AG04449 (cell line): Measurements from ENCODE around the gene CLDN22.

Experiments
- CTCF ChIA-PET: fragments of 350-600 bp; formaldehyde crosslinking; extraction: SDS; loops from one replicate; lab custom pipeline; 2021; ENCODE audit warnings: antibody characterized with exemption; lab: Yijun Ruan, JAX
- POLR2A ChIA-PET: fragments of 400-600, 350-600 bp; formaldehyde crosslinking; extraction: SDS; loops from one replicate; lab custom pipeline; 2020; ENCODE audit warnings: antibody characterized with exemption, inconsistent platforms; lab: Yijun Ruan, JAX
- DNase-seq: peaks from one replicate; pipeline ENCODE4 v3.0.0-alpha.2; 2010; ENCODE audit warnings: low read depth, low spot score
- H3K4me3 ChIP-seq: 2 replicates; pipeline ENCODE4 v1.5.1; 2011; ENCODE audit warnings: low read depth, mild to moderate bottlenecking, control low read depth, low read length
- CTCF ChIP-seq: IDR thresholded peaks from one replicate; pipeline ENCODE4 v1.5.1; 2011; ENCODE audit warnings: mild to moderate bottlenecking, moderate library complexity, low read length, control low read depth, inconsistent platforms; ENCODE audit not compliant: insufficient read depth; ENCODE audit errors: missing control alignments

The CLDN22 gene

GRCh38 chr4:183360161-183360919, 40.3 kb upstream of the CLDN22 start:
- ChIA-PET POLR2A (no interaction called here), CTCF (no interaction called here)
- TF ChIP-seq CTCF = no peak
- H3K4me3 ChIP-seq = no peak overlapping the region
- DNase-seq = no peak

GRCh38 chr4:183358215-183358755, 38.2 kb upstream of the CLDN22 start:
- ChIA-PET POLR2A (no interaction called here), CTCF (no interaction called here)
- no peak for DNase-seq
- H3K4me3 ChIP-seq = no peak overlapping the region
- no peak for TF ChIP-seq CTCF

- DNase-seq = no peak
- no peak overlapping the region for H3K4me3 ChIP-seq
- ChIA-PET CTCF (no interaction called here), POLR2A (no interaction called here)
- TF ChIP-seq CTCF = no peak
These were observed 37.0 kb upstream of the CLDN22 start for GRCh38 chr4:183356931-183357675.

- ChIA-PET POLR2A (no interaction called here), CTCF (no interaction called here)
- no peak for DNase-seq
- TF ChIP-seq CTCF = no peak
- H3K4me3 ChIP-seq = no peak overlapping the region
These were observed 36.2 kb upstream of the CLDN22 start for GRCh38 chr4:183356173-183356830.

- POLR2A ChIA-PET = interaction anchor here (0.6 kb wide), 1 partner anchor 617 kb away, joined by 3 read pairs; no protein-coding TSS in a partner anchor
- CTCF ChIA-PET = interaction anchor here (1.0 to 1.1 kb wide), 2 partner anchors 47 to 100 kb away, joined by 3 to 4 read pairs; no protein-coding TSS in a partner anchor
- no peak overlapping the region for H3K4me3 ChIP-seq
- no peak for TF ChIP-seq CTCF
- no peak for DNase-seq
These were observed 35.3 kb upstream of the CLDN22 start for GRCh38 chr4:183355405-183355804.
